Activated T-cell treated with anti-CD3 and anti-CD28 coated beads, Interleukin-2, amount 50 U/mL, for 4 hours (primary cell): ENCODE results near the gene B3GALNT2. TPM values are rescaled to one million over a fixed set of nuclear protein-coding genes. Genes with fewer than 3 reads are reported as not detected.
"Not testable (repeated sequence)": the region's sequence is repeated elsewhere in the genome, so short reads cannot be mapped to it uniquely, and the experiment has no call there.

ENCODE experiments used
- ATAC-seq, 2 donors: fragments of 200-7000 bp; cut with Tn5 transposase; one replicate each; pipeline ENCODE4 v1.10.0; 2021
- DNase-seq: peaks from one replicate; pipeline ENCODE4 v3.0.0-alpha.2; 2020
- H3K27me3 Mint-ChIP-seq: one replicate; pipeline ENCODE4 v1.8.0; 2021; ENCODE audit warnings: low read depth, mixed read lengths
- H3K36me3 Mint-ChIP-seq: one replicate; pipeline ENCODE4 v1.8.0; 2022; ENCODE audit warnings: mixed read lengths; ENCODE audit not compliant: insufficient read depth
- H3K4me1 Mint-ChIP-seq: one replicate; pipeline ENCODE4 v1.8.0; 2021; ENCODE audit warnings: low read depth, mixed read lengths
- H3K4me3 Mint-ChIP-seq: one replicate; pipeline ENCODE4 v1.8.0; 2021; ENCODE audit warnings: mild to moderate bottlenecking, moderate library complexity, mixed read lengths
- H3K9me3 Mint-ChIP-seq: one replicate; pipeline ENCODE4 v1.8.0; 2021; ENCODE audit warnings: mixed read lengths
- total RNA-seq, 3 donors: library from RNA; stranded (reverse); gene quantifications; one replicate each; pipeline ENCODE4 v1.2.1, GENCODE V29; 2021

B3GALNT2 gene
- total RNA-seq, 3 donors from 2014 or later = 9.3 to 11.9 (median 10.2) TPM

GRCh38 chr1:235485558-235485957 lies 18.7 kb downstream of the B3GALNT2 start:
- Mint-ChIP-seq H3K4me1 (peaks cover 3% of the 10 kb centered on the region), H3K27me3 (no peaks in the 10 kb centered on the region), H3K36me3 (peaks cover 38% of the 10 kb centered on the region), H3K4me3 (no peak overlapping the region), H3K9me3 (no peaks in the 10 kb centered on the region)
- ATAC-seq (no peak), DNase-seq (no peak)

- ATAC-seq (no peak), DNase-seq (no peak)
- Mint-ChIP-seq H3K27me3 (no peaks in the 10 kb centered on the region), H3K4me1 (no peaks in the 10 kb centered on the region), H3K4me3 (no peak overlapping the region), H3K36me3 (peaks cover 46% of the 10 kb centered on the region), H3K9me3 (no peaks in the 10 kb centered on the region)
Observed at GRCh38 chr1:235483090-235483489, 21.2 kb downstream of the B3GALNT2 start.

- Mint-ChIP-seq H3K4me1 (no peaks in the 10 kb centered on the region), H3K36me3 (peaks cover 20% of the 10 kb centered on the region), H3K27me3 (no peaks in the 10 kb centered on the region), H3K4me3 (no peak overlapping the region), H3K9me3 (no peaks in the 10 kb centered on the region)
- ATAC-seq (no peak), DNase-seq (no peak)
Observed at GRCh38 chr1:235473806-235474205, 30.4 kb downstream of the B3GALNT2 start.

GRCh38 chr1:235470741-235471439 lies 33.4 kb downstream of the B3GALNT2 start:
- Mint-ChIP-seq H3K36me3 (peaks cover 14% of the 10 kb centered on the region), H3K9me3 (no peaks in the 10 kb centered on the region), H3K4me1 (no peaks in the 10 kb centered on the region), H3K27me3 (no peaks in the 10 kb centered on the region), H3K4me3 (no peak overlapping the region)
- ATAC-seq (no peak), DNase-seq (no peak)

- not testable (repeated sequence) for H3K9me3 Mint-ChIP-seq, H3K4me1 Mint-ChIP-seq, DNase-seq, H3K27me3 Mint-ChIP-seq, H3K4me3 Mint-ChIP-seq, ATAC-seq
- peaks cover 17% of the 10 kb centered on the region for H3K36me3 Mint-ChIP-seq
Observed at GRCh38 chr1:235469897-235470296, 34.4 kb downstream of the B3GALNT2 start.

GRCh38 chr1:235468970-235469369 lies 35.3 kb downstream of the B3GALNT2 start:
- H3K4me3 Mint-ChIP-seq = no peak overlapping the region
- no peak for DNase-seq
- no peak for ATAC-seq
- no peaks in the 10 kb centered on the region for H3K27me3 Mint-ChIP-seq
- H3K9me3 Mint-ChIP-seq = no peaks in the 10 kb centered on the region
- H3K4me1 Mint-ChIP-seq = peaks cover 2% of the 10 kb centered on the region
- H3K36me3 Mint-ChIP-seq = peaks cover 18% of the 10 kb centered on the region

GRCh38 chr1:235468004-235468403 lies 36.2 kb downstream of the B3GALNT2 start:
- Mint-ChIP-seq H3K4me1 (peaks cover 2% of the 10 kb centered on the region), H3K4me3 (no peak overlapping the region), H3K36me3 (peaks cover 18% of the 10 kb centered on the region), H3K27me3 (no peaks in the 10 kb centered on the region), H3K9me3 (no peaks in the 10 kb centered on the region)
- no peak for DNase-seq
- no peak for ATAC-seq

GRCh38 chr1:235465066-235465465 lies 39.2 kb downstream of the B3GALNT2 start:
- DNase-seq (no peak), ATAC-seq (no peak)
- peaks cover 12% of the 10 kb centered on the region for H3K4me1 Mint-ChIP-seq
- H3K4me3 Mint-ChIP-seq = no peak overlapping the region
- peaks cover 13% of the 10 kb centered on the region for H3K36me3 Mint-ChIP-seq
- no peaks in the 10 kb centered on the region for H3K9me3 Mint-ChIP-seq
- no peaks in the 10 kb centered on the region for H3K27me3 Mint-ChIP-seq

- H3K4me3 Mint-ChIP-seq, ATAC-seq, H3K9me3 Mint-ChIP-seq, H3K36me3 Mint-ChIP-seq, H3K27me3 Mint-ChIP-seq, DNase-seq: not testable (repeated sequence)
- peaks cover 12% of the 10 kb centered on the region for H3K4me1 Mint-ChIP-seq
Observed at GRCh38 chr1:235462832-235463231, 41.4 kb downstream of the B3GALNT2 start.

GRCh38 chr1:235461954-235462353 lies 42.3 kb downstream of the B3GALNT2 start:
- ATAC-seq = no peak
- H3K27me3 Mint-ChIP-seq = no peaks in the 10 kb centered on the region
- H3K4me3 Mint-ChIP-seq = no peak overlapping the region

GRCh38 chr1:235460770-235461169 lies 43.5 kb downstream of the B3GALNT2 start:
- Mint-ChIP-seq H3K9me3 (no peaks in the 10 kb centered on the region), H3K27me3 (no peaks in the 10 kb centered on the region), H3K4me3 (no peak overlapping the region), H3K36me3 (peaks cover 3% of the 10 kb centered on the region), H3K4me1 (peaks cover 12% of the 10 kb centered on the region)
- DNase-seq (no peak), ATAC-seq (no peak)

More at GRCh38 chr1:235461954-235462353, 42.3 kb downstream of the B3GALNT2 start:
- Mint-ChIP-seq H3K4me1 (peaks cover 12% of the 10 kb centered on the region), H3K36me3 (peaks cover 6% of the 10 kb centered on the region), H3K9me3 (no peaks in the 10 kb centered on the region)
- DNase-seq = no peak

- not testable (repeated sequence) for H3K36me3 Mint-ChIP-seq, ATAC-seq, H3K9me3 Mint-ChIP-seq, H3K4me3 Mint-ChIP-seq, H3K27me3 Mint-ChIP-seq, DNase-seq
- peaks cover 10% of the 10 kb centered on the region for H3K4me1 Mint-ChIP-seq
Observed at GRCh38 chr1:235457856-235458255, 46.4 kb downstream of the B3GALNT2 start.

- Mint-ChIP-seq H3K4me1 (no peaks in the 10 kb centered on the region), H3K36me3 (peaks cover 8% of the 10 kb centered on the region), H3K4me3 (no peak overlapping the region), H3K27me3 (no peaks in the 10 kb centered on the region), H3K9me3 (no peaks in the 10 kb centered on the region)
- ATAC-seq (no peak), DNase-seq (no peak)
Observed at GRCh38 chr1:235455823-235456222, 48.4 kb downstream of the B3GALNT2 start.

- Mint-ChIP-seq H3K27me3 (no peaks in the 10 kb centered on the region), H3K36me3 (peaks cover 12% of the 10 kb centered on the region), H3K9me3 (no peaks in the 10 kb centered on the region), H3K4me3 (no peak overlapping the region), H3K4me1 (no peaks in the 10 kb centered on the region)
- DNase-seq (no peak), ATAC-seq (no peak)
Observed at GRCh38 chr1:235455097-235455496, 49.2 kb downstream of the B3GALNT2 start.

GRCh38 chr1:235454021-235454420 lies 50.2 kb downstream of the B3GALNT2 start:
- DNase-seq (no peak), ATAC-seq (no peak)
- H3K9me3 Mint-ChIP-seq = no peaks in the 10 kb centered on the region
- no peaks in the 10 kb centered on the region for H3K27me3 Mint-ChIP-seq
- H3K36me3 Mint-ChIP-seq = peaks cover 18% of the 10 kb centered on the region
- H3K4me3 Mint-ChIP-seq = no peak overlapping the region
- H3K4me1 Mint-ChIP-seq = no peaks in the 10 kb centered on the region
